ENCODE data around the gene CYP46A1.

The CYP46A1 gene

DNA sequence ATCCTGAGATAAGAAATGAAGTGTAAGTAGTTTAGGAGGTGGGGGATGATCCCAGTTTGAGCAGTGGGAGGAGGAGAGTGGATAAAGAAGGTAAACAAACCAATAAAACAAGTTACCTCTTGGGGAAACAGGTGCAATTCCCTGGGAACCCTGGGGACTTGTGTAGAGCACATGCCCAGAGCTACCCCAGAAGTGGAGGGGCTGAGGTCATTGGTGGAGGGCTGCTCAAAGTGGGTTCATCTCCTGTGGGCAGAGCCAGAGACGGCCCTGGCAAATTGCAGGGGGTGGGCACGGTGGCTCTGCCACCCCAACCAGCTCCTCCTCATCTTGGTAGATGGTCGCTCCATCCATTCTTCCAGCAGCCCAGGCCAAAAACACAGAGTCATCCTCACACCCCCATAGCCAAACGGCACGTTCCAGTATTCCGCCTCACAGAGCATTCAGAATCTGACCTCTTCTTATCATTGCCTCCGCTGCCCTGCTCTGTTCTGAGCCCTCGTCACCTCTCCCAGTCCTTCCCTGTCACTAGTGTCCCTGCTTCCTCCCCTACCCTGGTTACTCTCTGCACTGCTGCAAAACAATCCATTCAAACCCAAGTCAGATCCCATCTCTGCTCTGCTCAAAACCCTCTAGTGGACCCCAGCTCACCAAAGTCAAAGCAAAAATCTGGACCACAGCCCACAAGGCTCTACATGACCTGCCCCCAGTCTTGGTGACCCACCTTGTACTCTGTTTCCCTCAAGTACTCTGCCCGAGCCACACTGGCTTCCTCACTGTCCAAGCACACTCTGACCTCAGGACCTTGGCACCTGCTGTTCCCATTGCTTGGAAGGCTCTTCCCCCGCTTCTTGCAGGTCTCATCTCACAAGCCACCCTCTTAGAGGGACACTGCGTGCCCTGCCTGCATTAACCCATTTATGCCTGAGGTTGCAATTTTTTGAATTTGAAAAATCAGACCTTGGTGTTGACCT lies 5.5 kb downstream of the CYP46A1 start:
- no peak for TF ChIP-seq CTCF (IDR thresholded peaks at IDR 0.05)

DNA sequence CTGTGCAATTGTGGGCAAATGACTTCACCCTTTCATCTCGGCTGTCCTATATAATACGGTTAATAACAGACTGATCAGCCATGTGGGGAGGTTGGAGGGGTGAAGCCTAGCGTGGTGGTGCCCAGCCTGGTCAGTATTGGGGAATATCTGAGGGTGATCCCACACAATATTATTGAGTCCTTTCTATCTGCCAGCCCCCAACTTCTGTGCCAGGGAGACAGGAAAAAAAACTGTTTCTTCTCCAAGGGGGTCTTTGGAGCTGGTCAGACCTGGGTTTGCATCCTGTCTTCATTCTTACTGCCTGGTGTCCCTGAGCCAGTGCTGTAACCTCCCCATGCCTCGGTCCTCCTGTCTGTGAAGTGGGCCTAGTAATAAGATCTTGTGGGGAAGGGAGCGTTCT lies 6.5 kb downstream of the CYP46A1 start:
- TF ChIP-seq CTCF (IDR thresholded peaks at IDR 0.05): no peak

GRCh38 chr14:99691111-99691885 lies 7.2 kb downstream of the CYP46A1 start:
- TF ChIP-seq CTCF (IDR thresholded peaks at IDR 0.05): no peak

DNA sequence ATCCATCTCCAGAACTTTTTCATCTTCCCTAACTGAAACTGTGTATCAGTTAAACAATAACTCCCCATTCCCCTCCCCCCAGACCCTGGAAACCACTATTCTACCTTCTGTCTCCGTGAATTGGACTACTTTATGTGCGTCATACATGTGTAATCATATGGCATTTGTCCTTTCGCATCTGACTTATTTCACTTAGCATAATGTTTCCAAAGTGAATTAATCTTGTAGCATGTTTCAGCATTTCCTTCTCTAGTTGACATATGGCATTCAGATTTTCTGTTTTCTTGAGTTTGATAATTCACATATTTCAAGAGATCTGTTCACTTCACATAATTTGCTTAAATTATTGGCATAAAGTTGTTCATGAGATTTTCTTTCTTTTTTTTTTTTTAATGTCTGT lies 9.8 kb downstream of the CYP46A1 start:
- TF ChIP-seq CTCF (IDR thresholded peaks at IDR 0.05): no peak

DNA sequence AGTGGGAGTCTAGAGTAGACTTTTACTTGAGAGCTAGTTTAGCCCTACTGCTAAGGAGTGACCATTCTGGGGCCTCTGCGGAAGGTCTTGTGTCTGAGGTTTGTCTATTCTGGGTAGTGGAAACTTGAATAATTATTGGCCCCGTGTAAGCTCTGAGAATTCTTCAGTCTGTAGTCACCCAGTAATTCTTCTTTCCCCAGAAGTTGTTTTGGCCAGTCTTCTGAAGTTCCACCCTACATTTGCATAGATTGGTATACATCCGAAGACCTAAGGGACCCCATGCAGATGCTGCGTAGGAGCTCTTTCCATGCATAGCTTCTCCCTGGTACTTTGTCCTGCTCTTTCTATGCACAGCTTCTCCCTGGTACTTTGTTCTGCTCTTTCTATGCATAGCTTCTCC lies 12.8 kb downstream of the CYP46A1 start:
- TF ChIP-seq CTCF (IDR thresholded peaks at IDR 0.05): no peak

DNA sequence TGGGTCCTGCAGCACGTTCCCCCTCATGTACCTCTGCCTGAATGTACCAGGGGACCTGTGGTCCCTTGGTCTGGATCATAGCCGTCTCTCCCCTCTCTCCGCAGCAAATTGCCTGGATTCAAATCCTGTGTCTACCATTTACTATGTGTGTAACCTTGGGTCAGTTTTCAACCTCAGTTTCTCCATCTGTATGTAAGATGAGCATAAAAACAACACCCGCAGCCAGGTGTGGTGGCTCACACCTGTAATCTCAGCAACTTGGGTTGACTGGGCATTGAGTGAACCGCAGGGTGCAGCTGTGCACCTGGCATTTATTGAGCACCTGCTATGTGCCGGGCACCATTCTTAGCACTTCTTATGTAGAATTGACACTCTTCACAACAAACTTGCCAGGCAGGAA lies 14.1 kb downstream of the CYP46A1 start:
- TF ChIP-seq CTCF (IDR thresholded peaks at IDR 0.05): no peak

DNA sequence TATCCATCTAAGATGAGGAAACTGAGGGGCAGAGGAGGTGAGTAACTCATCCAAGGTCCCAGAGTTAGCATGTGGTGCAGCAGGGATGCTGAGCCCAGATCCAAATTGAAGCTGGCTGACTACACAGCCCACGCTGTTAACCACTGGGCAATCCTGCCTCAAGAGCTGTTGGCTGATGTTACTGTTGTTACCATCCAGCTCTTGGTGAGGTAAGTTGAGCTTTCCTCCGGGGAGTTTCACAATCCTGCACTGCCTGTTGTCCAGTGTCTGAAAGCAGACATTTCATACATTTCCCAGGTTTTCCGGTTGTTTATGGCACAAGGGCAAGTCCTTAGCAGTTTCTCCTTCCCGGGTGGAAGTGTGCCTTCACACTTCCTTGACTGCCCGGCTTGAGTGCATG lies 14.5 kb downstream of the CYP46A1 start:
- TF ChIP-seq CTCF (IDR thresholded peaks at IDR 0.05): no peak
